Fibroblast of skin of left quadriceps (primary cell): ENCODE data around the gene ST6GALNAC4.

ENCODE experiments used
- DNase-seq, 2 experiments: peaks; one replicate each; pipeline ENCODE4 v3.0.0-alpha.2; 2013; ENCODE audit warnings: low read depth in 2 of 2

Gene ST6GALNAC4

DNA sequence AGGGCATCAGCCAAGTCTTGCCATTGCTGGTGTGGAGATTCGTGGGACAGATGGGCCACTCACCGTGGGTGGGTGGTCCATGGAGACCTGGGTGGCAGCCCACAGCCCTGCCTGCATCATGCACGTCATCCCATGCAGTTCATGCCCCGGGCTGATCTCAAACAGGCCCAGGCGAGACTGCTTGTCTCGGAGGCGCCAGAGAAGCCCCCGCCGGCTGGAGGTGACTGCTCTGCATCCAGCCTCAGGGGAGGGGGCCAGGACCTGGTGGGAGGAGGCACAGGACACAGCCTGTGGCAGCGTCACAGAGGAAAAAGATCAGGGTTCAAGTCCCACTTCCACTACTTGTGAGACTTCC is 12.8 kb upstream of the ST6GALNAC4 start:
- DNase-seq, result no peak

DNA sequence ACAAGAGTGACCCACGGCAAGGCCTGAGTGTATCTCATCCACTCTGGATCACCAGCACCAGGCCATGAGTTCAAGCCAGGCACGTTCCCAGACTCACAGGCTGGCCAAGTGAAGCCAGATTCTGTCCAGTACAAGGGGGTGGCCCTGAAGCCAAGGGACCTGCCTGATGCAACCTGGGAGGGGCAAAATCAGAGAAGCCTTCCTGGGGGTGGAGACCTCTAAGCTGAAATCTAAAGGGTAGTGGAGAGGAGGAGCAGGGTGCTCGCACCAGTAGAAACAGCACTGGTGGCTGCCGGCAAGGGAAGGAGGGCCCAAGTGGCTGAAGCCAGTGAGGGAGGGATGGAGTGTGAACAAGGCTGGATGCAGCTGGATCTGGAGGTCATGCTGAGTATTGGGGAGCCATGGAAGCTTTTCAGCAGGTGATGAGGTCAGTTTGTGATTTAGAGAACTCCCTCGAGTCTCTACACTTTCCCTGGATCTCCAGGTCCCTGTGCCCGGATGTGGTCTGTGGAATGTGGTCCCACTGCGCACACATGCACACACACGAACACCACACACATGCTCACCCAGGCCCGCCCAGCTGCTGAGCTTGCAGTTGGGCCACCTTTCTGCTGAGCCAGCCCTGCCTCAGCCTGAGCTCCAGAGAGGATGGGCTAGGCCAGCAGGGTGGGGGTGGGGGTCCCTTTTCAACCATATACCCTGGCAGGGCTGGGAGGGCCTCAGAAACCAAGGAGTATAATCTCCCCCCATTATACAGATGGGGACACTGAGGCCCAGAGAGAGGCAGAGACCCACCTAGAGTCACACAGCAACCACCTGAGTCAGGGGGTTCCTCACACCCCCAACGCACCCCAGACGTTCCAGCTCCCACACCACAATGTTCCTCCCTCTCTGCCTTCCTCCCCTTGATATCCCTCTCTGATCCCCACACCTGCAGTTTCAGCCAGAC is 12.1 kb upstream of the ST6GALNAC4 start:
- no peak for DNase-seq

DNA sequence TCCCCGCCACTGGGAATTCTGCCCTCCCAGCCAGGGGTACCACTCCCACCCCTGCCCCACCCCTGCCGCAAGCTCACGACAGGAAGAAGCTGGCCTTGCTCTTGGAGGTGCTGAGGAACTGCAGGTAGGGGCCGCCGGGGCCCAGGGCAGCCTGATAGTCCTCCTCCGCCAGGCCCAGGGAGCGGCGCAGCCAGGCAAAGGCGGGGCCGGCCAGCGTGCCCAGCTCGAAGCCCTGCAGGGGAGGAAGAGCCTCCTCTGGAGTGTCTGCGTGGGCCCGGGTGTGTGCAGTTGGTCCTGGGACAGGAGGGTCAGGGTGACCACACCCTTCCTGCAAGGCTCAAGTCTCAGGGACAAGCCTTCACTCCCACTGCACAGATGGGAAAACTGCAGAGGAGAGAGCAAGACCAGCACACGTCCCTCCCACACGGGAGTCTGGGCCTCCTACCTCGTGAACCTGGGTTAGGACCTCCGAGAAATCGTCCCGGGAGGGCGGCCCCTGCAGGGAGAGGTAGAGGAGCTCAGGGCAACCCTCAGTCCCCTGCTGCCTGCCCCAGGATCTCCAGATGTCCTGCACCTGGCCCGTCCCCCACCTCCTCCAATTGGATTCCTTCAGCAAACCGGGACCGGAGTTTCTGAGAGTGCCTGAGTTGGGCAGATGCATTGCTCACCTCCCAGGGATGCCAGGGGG is 11.3 kb upstream of the ST6GALNAC4 start:
- no peak for DNase-seq

DNA sequence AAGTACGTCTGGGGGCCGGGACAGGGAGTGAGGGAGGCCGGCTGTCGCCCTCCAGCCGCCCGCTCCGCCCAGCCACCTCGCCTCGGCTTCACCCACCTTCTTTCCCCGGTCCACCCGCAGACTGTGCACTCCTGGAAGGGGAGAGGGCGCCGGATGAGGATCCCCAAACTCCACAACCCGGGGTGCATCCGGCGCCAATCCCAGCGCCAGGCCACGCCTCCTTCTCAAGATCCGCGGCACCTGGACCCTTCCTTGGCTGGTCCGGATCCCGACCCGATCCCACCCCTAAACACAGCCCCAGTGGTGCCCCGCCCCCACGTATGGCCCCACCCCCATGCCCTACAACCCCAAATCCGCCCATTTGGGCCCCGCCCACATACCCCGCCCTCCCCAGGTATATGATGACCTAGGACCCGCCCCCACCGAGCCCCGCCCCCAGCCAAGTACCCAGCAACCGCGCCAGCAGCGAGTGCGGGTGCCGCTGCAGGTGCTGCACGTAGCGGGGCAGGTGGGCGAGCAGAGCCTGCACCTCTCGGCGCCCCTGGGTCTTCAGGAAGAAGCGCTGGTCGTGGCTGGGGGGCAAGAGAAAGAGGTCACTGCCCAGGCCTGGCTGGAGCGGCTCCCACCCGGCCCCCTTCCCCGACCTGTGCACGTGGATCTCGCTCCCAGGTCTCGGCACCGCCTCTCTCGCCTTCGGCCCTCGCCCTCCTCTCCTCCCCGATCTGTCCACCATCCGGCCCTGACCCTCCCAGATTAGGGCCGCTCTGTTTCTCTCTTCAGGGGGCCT is 10.6 kb upstream of the ST6GALNAC4 start:
- no peak for DNase-seq

DNA sequence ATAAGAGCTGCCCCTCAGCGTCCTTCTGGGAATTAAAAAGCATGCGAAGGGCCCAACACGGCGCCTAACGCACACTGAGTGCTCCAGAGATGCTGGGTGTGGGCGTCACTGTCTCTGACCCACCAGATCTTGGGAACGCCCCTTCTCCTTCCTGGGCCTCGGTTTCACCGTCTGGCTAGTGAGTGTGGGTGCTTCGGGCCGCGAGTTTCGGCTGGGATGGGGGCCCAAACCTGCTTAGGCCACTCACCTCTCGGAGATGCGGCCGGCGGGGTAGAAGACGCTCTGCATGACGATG is 10.0 kb upstream of the ST6GALNAC4 start:
- DNase-seq, result no peak

DNA sequence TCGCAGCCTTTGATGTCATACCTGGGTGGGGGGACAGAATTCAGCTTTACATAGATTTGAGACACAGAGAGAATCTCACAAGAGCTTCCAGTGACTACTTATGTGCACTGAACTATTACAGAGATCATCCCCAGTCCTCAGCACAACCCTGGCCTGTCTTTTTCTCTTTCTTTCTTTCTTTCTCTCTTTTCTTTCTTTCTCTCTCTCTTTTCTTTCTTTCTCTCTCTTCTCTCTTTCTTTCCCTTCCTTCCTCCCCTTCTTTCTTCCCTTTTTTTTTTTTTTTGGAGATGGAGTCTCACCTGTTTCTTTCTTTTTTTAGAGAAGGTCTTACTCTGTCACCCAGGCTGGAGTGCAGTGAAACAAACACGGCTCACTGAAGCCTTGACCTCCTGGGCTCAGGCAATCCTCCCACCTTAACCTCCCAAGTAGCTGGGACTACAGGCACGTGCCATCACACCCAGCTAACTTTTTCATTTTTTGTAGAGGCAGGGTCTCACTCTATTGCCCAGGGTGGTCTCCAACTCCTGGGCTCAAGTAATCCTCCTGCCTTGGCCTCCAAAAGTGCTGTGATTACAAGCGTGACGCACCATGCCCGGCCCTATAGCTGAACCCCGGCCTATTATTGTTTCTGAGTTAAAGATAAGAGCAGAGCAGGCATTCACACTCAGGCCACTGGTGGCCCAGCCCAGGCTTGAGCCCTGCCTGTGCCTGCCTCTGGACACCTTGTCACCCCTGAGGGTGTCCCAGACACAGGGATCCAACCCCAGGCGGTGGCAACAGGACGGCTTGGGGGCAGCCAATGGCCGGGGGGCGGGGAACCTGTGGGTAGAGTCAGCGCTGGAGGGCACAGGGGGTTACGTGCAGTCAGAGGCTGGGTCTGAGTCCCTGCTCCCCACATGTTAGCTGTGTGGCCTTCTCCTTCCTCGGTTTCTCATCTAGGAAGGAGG is 9.4 kb upstream of the ST6GALNAC4 start:
- DNase-seq, result no peak

DNA sequence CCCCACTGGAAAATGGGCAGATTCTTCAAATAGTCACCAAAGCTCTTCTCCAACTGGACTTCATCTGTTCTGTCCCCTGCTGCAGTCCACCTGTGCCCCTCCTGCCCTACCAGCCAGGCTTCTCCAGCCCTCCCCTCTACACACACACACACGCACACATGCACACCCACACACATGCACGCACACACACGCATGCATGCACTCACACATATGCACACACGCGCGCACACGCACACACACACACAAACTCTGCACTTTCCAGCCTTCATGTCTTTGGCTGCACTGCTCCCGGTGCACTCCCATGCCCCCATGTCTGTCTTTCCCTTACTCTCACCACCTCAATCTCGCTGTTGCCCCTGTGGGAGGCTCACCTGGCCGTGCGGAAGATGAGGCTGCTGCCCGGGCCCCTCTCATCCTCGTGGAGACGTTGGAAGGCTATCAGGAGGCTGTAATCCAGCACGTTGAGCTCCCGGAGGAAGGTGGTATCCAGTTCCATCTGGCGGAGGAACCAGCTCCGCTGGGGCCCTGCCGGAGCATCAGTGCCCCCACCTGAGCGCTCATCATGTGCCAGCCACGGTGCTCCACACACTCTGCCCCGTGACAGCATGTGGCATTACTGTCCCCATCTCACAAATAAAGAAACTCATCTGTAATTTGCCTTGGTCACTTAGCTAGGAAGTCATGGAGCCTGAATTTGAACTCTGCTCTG is 8.0 kb upstream of the ST6GALNAC4 start:
- no peak for DNase-seq

DNA sequence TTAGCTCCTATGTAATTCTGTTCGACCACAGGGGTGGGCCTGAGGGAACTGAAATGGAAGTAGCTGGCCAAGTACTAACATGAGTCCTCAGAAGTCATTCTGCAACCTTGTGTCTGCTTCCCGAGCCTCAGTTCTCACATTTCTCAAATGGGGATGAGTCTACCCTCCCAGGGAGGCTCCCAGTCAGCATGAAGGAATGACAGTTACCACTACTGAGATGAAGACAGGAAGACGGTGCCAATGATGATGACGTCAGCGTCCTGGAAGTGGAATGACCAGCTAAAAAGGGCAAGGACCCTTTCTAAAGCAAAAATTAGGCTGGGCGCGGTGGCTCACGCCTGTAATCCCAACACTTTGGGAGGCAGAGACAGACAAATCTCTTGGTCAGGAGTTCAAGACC is 6.9 kb upstream of the ST6GALNAC4 start:
- DNase-seq, result peak; percentile 73 to 74

DNA sequence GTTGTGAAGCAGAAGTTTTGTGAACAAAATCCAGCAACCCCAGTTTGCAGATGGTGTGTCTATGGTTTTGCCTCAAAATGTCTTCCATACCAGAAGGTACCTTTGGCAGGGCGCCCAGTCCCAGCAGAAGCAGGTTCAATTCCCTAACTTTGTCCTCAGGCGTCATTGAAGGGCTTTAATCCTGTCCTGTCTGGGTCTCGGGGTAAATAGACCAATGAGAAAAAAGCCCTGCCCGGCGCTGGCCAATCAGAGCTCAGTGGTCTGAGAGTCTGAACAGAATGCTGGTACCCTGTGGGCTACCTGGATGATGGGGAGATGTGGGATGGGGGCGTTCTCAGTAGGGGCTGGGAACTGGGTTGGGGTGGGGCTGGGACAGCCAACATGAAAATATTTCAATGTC is 6.2 kb upstream of the ST6GALNAC4 start:
- no peak for DNase-seq

DNA sequence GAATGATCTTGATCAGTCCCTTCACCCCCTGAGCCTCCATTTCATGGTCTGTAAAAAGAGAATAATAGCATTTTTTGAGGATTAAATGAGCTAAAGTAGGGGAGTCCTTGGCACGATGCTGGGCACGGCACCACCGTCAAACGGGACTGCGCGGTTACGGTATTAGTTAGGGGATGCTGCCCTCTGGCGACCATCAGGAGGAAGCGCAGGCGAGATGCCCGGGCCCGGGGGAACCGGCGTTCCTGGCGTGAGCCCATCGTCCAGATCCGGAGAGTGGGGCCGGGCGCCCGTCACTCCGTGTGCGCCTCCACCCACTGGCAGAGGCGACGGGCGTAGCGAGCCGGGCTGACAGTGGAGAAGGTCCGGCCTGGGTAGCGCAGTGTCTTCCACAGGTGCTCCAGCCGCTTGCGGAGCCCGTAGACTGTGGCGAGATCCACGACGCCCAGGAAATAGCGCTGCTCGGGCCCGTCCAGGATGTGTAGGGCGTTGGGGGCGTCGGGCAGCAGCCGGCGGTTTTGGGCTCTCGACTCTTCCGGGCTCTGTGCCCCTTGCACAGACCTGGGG is 4.8 kb upstream of the ST6GALNAC4 start:
- DNase-seq, result no peak

DNA sequence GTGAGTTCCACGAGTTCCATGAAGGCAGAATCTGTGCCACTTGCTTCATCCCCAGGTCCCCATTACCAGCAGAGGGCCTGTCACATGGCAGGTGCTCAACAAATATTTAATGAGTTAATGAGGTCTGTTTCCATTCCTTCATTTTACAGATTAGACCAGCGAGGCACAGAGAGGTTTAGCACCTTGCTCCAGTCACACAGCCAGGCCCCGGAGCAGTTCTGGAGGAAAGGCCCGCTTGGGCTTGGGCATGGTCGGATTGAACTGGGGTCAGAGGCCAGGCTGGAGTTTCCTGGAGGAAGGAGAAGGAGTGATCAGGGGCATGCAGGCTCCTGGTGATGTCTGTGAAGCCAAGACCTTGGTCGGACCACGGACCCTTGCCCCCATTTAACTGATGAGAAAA is 4.0 kb upstream of the ST6GALNAC4 start:
- no peak for DNase-seq

DNA sequence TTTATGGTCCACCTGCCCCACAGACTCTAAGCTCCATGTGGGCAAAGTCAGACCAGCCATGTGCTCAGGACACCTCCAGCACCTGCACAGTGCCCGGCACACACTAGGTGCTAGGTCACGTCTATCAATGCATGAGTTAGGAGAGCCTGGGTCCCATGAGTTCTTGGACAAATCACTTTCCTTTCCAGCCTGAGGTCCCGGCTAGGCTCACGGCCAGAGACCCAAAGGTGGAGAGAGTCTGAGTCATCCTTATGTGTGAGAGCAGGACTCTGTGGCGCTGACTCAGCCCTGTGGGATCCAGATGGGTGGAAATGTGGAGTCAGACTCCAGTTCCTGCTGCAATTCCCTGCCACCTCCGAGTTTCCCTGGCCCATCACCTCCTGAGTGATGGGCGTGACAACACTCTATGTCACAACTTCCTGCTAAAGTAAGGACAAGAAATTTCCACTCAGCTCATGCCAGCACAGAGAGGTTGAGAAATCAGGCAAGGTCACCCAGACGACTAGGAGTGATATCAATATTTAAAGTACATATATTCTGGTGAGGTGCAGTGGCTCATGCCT is 2.5 kb upstream of the ST6GALNAC4 start:
- DNase-seq, result peak; percentile 92

DNA sequence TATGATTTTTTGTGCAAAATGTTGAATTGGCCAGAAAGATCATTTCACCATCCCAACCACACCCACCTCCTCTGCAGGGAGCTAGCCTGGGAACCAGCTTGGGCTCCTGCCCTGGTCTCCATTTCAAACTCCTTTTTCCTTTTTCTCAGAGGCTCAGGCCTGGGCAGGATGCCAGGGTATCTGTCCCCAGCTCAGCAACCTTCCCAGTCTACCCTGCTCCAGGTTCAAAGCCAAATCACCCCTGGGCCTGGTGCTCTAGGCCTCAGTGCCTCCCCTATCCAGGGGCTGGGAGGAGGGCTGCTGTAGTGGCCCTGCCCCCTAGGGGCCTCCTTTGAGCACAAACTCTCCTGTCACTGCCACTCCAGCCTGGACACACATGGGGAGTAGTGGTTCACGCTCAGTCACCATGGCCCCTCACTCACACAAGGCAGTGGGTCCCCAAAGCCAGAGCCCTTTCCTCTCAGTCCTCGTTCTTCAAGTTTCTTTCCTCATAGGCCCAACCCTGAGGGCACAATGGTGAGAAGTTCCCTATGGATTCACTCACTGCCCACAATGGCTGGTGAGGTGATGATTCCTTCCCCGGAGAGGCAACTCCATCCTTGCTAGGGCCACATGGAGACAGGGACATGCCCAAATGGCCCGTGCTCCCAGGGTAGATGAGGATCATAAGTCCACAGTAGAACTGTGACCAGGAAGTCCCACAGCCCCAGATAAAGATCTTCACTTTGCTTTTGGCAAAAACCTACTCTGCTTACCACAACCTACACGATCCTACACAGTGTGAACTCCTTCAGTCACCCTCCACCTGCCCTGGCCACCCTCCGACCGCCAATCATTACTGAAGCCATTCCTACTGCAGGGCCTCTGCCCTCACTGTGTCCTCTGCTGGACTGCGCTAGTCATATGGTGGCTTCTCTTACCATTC is 1.6 kb upstream of the ST6GALNAC4 start:
- no peak for DNase-seq

DNA sequence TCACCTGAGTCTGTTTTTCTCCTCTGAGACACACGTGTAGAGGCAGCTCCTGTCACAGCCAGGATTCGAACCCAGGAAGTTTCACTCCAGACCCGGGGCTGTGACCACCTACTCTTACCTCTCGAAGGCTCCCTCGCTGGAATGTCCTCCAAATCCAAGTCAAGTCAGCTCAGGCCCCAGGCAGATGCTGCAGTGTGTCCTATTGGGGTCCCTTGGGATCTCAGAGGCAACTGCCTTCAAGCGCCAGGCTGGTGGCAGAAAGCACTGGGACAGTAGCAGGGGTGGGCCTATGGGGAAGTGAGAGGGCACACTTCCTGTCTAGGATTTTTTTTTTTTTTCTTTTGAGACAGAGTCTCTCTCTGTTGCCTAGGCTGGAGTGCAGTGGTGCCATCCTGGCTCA is 762 bp upstream of the ST6GALNAC4 start:
- DNase-seq, result no peak

DNA sequence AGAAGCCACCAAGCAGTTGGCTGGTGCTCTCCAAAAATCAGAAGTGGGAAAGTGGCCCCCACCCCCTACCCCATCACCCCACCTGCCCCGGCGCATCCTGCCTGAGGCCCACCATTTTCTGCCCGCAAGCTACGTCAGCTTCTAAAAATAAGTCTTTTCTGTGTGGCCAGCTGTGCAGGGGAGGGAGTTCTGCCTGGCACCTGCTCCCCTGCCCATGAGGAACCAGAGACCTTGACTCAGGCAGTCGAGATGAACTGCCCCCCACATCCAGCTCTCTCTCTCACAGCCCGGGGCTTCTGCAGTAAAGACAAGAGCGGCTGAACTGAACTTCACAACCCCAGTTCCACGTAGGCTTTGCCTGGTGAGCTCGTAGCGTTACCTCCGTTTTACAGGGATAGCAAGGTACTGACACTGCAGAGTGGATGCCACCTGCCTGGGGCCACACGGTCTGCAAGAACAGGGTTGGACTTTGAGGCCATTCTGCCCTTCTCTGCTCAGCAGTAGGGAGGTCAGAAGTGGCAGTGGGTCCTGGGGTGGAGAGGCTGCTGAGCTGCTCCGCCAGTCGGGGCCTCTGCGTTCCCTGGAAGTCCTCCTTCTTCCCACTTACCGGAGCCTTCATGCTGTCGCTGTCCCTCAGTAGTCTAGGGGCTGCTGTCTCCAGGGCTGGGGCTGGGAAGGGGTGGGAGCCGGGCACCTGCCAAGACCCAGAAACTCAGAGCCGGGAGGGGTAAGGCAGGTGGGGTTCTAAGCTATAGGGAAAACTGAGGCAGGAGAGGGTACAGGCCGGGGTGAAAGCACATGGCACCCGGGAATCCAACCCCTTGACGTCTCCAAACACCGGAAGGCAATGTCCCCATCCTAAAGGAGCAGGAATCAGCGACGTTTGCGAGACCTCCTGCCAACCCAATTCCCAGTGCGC is 781 bp downstream of the ST6GALNAC4 start:
- no peak for DNase-seq

DNA sequence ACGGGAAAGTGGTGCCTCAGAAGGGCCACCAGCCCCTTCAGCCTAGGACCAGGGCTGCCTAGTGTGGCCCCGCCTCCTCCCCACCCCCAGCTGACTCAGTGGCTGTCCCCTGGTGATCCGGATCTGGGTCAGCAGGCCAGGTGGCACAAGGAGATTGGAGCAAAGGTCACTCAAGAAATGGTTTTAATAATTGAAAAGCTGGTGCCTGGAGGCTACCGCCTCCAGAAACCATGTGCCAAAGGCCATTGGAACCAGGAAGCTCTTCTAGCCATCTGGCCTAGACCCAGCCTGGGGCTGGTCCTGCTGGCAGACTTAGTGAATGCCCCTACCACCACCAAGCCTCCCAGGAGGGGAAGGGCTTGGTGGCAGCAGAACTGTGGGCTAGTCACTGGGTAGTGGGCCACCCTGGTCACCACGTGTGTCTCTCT is 1.5 kb downstream of the ST6GALNAC4 start:
- DNase-seq, result no peak

DNA sequence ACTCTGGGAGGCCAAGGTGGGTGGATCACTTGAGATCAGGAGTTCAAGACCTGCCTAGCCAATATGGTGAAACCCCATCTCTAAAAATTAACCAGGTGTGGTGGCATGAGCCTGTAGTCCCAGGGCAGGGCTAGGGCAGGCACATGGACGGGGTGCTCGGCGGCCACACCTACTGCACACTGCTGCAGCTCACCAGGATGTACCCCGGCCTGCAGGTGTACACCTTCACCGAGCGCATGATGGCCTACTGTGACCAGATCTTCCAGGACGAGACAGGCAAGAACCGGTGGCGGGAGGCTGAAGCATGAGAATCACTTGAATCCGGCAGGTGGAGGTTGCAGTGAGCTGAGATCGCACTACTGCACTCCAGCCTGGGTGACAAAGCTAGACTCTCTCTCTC is 3.2 kb downstream of the ST6GALNAC4 start:
- DNase-seq, result no peak

DNA sequence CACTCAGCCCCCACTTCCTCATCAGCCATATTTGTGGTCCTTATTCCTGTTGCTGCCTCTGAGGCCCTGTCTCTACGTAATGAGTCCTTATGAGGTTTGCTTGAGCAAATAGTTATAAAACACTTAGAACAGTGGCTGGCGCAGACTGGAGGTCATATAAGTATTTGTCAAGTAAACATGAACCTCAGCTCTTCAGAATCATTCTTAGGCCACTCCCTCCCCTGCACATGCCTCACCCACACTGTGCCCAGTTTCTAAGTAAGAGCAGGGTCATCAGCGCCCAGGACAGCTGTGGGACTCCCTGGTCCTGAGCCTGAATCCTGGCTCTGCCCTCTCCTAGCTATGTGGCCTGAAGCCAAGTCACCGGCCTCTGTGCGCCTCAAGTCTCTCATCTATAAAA is 4.0 kb downstream of the ST6GALNAC4 start:
- DNase-seq, result no peak
